Esophagus squamous epithelium (tissue), 4 donors: Measurements from ENCODE around the gene EEF1A1.
"Not testable (repeated sequence)": the region's sequence is repeated elsewhere in the genome, so short reads cannot be mapped to it uniquely, and the experiment has no call there.

Source experiments
- POLR2A ChIP-seq, 4 donors: fragments of 450-650 bp; IDR thresholded peaks; one replicate each; pipeline ENCODE4 v1.6.1; 2017; ENCODE audit warnings: antibody characterized with exemption in 4 of 4, mild to moderate bottlenecking in 4 of 4, moderate library complexity in 3 of 4
- TF ChIP-seq, protein P1 (sequence below), 6 experiments: fragments of 450-650 bp in 4 of 6; fragments of 200-600 bp in 2 of 6; sonication (generic) in 2 of 6; IDR thresholded peaks; one replicate each; pipeline ENCODE4 v1.5.1; 2016 to 2019; ENCODE audit warnings: antibody characterized with exemption in 6 of 6, mild to moderate bottlenecking in 4 of 6, moderate library complexity in 4 of 6

DNA sequence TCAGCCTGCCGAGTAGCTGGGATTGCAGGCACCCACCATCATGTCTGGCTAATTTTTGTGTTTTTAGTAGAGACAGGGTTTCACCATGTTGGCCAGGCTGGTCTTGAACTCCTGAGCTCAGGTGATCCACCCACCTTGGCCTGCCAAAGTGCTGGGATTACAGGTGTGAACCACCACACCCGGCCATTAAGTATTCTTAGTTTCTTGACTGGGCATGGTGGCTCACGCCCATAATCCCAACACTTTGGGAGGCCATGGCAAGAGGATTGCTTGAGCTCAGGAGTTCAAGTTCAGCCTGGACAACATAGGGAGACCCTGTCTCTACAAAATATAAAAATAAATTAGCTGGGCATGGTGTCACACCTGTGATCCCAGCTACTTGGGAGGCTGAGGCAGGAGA is 21.6 kb upstream of the EEF1A1 start:
- TF ChIP-seq, protein P1, sequence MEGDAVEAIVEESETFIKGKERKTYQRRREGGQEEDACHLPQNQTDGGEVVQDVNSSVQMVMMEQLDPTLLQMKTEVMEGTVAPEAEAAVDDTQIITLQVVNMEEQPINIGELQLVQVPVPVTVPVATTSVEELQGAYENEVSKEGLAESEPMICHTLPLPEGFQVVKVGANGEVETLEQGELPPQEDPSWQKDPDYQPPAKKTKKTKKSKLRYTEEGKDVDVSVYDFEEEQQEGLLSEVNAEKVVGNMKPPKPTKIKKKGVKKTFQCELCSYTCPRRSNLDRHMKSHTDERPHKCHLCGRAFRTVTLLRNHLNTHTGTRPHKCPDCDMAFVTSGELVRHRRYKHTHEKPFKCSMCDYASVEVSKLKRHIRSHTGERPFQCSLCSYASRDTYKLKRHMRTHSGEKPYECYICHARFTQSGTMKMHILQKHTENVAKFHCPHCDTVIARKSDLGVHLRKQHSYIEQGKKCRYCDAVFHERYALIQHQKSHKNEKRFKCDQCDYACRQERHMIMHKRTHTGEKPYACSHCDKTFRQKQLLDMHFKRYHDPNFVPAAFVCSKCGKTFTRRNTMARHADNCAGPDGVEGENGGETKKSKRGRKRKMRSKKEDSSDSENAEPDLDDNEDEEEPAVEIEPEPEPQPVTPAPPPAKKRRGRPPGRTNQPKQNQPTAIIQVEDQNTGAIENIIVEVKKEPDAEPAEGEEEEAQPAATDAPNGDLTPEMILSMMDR (IDR thresholded peaks at IDR 0.05): not testable (repeated sequence)
- TF ChIP-seq POLR2A (IDR thresholded peaks at IDR 0.05): not testable (repeated sequence)
